Subcutaneous abdominal adipose tissue (tissue), 5 donors: ENCODE results near the gene EFNB2.
A peak's percentile ranks its signal among the peaks of the same experiment; 100 is the strongest.

Source experiments
- H3K27ac ChIP-seq: one replicate; pipeline ENCODE4 v1.7.0; 2013; ENCODE audit warnings: low read depth, mild to moderate bottlenecking, inconsistent platforms, low read length, moderate library complexity
- H3K27me3 ChIP-seq, 5 donors: one replicate each; pipeline ENCODE4 v1.7.0; 2013; ENCODE audit warnings: low read length in 5 of 5, inconsistent platforms in 1 of 5; ENCODE audit not compliant: control insufficient read depth in 5 of 5, insufficient read depth in 4 of 5
- H3K36me3 ChIP-seq, 5 donors: one replicate each; pipeline ENCODE4 v1.7.0; 2013; ENCODE audit warnings: low read length in 5 of 5; ENCODE audit not compliant: control insufficient read depth in 5 of 5, insufficient read depth in 5 of 5
- H3K4me1 ChIP-seq, 5 donors: one replicate each; pipeline ENCODE4 v1.7.0; 2013; ENCODE audit warnings: low read length in 5 of 5, mild to moderate bottlenecking in 3 of 5, moderate library complexity in 1 of 5; ENCODE audit not compliant: control insufficient read depth in 5 of 5, insufficient read depth in 5 of 5
- H3K4me3 ChIP-seq, 5 donors: one replicate each; pipeline ENCODE4 v1.7.0; 2013; ENCODE audit warnings: low read length in 5 of 5, low read depth in 1 of 5
- H3K9ac ChIP-seq, 5 donors: one replicate each; pipeline ENCODE4 v1.7.0; 2013; ENCODE audit warnings: low read length in 5 of 5, mild to moderate bottlenecking in 4 of 5, moderate library complexity in 3 of 5
- H3K9me3 ChIP-seq, 5 donors: one replicate each; pipeline ENCODE4 v1.7.0; 2013; ENCODE audit warnings: low read length in 5 of 5; ENCODE audit not compliant: control insufficient read depth in 5 of 5
- donor health status: healthy.
- donor health status: healthy.
- donor health status: healthy.
- donor health status: healthy.
- donor health status: healthy.

Gene EFNB2

GRCh38 chr13:106475852-106476251 is 59.6 kb downstream of the EFNB2 start:
- Histone ChIP-seq H3K36me3 (no peaks in the 10 kb centered on the region), H3K4me3 (no peak overlapping the region), H3K4me1 (peaks cover 0 to 8% (median 7%) of the 10 kb centered on the region in 5 donors), H3K9ac (no peak overlapping the region), H3K27me3 (no peaks in the 10 kb centered on the region), H3K27ac (no peak overlapping the region), H3K9me3 (no peaks in the 10 kb centered on the region)

- H3K4me1 ChIP-seq = peaks cover 0 to 8% (median 7%) of the 10 kb centered on the region in 5 donors
- H3K36me3 ChIP-seq = no peaks in the 10 kb centered on the region
- H3K27ac ChIP-seq = no peak overlapping the region
- H3K9me3 ChIP-seq = no peaks in the 10 kb centered on the region
- H3K9ac ChIP-seq = no peak overlapping the region
- H3K27me3 ChIP-seq = no peaks in the 10 kb centered on the region
- H3K4me3 ChIP-seq = no peak overlapping the region
Measured at GRCh38 chr13:106474912-106475311, 60.5 kb downstream of the EFNB2 start.

- no peaks in the 10 kb centered on the region for H3K36me3 ChIP-seq
- H3K9me3 ChIP-seq = no peaks in the 10 kb centered on the region
- no peaks in the 10 kb centered on the region for H3K27me3 ChIP-seq
- H3K9ac ChIP-seq = no peak overlapping the region
- H3K4me1 ChIP-seq = peaks cover 0 to 10% (median 7%) of the 10 kb centered on the region in 5 donors
- no peak overlapping the region for H3K4me3 ChIP-seq
- H3K27ac ChIP-seq = no peak overlapping the region
Measured at GRCh38 chr13:106473154-106473553, 62.3 kb downstream of the EFNB2 start.

GRCh38 chr13:106472621-106473020 is 62.8 kb downstream of the EFNB2 start:
- Histone ChIP-seq H3K27ac (no peak overlapping the region), H3K4me3 (no peak overlapping the region), H3K36me3 (no peaks in the 10 kb centered on the region), H3K9ac (no peak overlapping the region), H3K9me3 (no peaks in the 10 kb centered on the region), H3K27me3 (no peaks in the 10 kb centered on the region), H3K4me1 (peaks cover 0 to 14% (median 7%) of the 10 kb centered on the region in 5 donors)

- Histone ChIP-seq H3K9ac (peak overlapping the region in 1 of 5 donors; percentile 35), H3K9me3 (no peaks in the 10 kb centered on the region), H3K4me1 (peaks cover 0 to 14% (median 7%) of the 10 kb centered on the region in 5 donors), H3K27me3 (no peaks in the 10 kb centered on the region), H3K36me3 (no peaks in the 10 kb centered on the region), H3K27ac (no peak overlapping the region), H3K4me3 (peak overlapping the region in 3 of 5 donors; percentile 35 to 52 (median 42))
Measured at GRCh38 chr13:106471957-106472543, 63.4 kb downstream of the EFNB2 start.

GRCh38 chr13:106470576-106470975 is 64.9 kb downstream of the EFNB2 start:
- H3K36me3 ChIP-seq = no peaks in the 10 kb centered on the region
- no peak overlapping the region for H3K27ac ChIP-seq
- no peaks in the 10 kb centered on the region for H3K27me3 ChIP-seq
- no peak overlapping the region for H3K9ac ChIP-seq
- no peaks in the 10 kb centered on the region for H3K9me3 ChIP-seq
- H3K4me3 ChIP-seq = no peak overlapping the region
- H3K4me1 ChIP-seq = peaks cover 0 to 14% (median 7%) of the 10 kb centered on the region in 5 donors

GRCh38 chr13:106468744-106469590 is 66.5 kb downstream of the EFNB2 start:
- no peak overlapping the region for H3K9ac ChIP-seq
- no peaks in the 10 kb centered on the region for H3K27me3 ChIP-seq
- no peak overlapping the region for H3K4me3 ChIP-seq
- peaks cover 0 to 14% (median 7%) of the 10 kb centered on the region in 5 donors for H3K4me1 ChIP-seq
- H3K36me3 ChIP-seq = no peaks in the 10 kb centered on the region
- no peaks in the 10 kb centered on the region for H3K9me3 ChIP-seq
- H3K27ac ChIP-seq = no peak overlapping the region

GRCh38 chr13:106468207-106468606 is 67.3 kb downstream of the EFNB2 start:
- Histone ChIP-seq H3K9me3 (no peaks in the 10 kb centered on the region), H3K4me3 (peak overlapping the region in 4 of 5 donors; percentile 1 to 45 (median 24)), H3K4me1 (peaks cover 0 to 14% (median 7%) of the 10 kb centered on the region in 5 donors), H3K27me3 (no peaks in the 10 kb centered on the region), H3K9ac (no peak overlapping the region), H3K27ac (no peak overlapping the region), H3K36me3 (no peaks in the 10 kb centered on the region)

GRCh38 chr13:106467427-106468122 is 67.9 kb downstream of the EFNB2 start:
- no peak overlapping the region for H3K9ac ChIP-seq
- H3K4me3 ChIP-seq = peak overlapping the region in 1 of 5 donors; percentile 45
- H3K4me1 ChIP-seq = peaks cover 0 to 14% (median 7%) of the 10 kb centered on the region in 5 donors
- H3K9me3 ChIP-seq = no peaks in the 10 kb centered on the region
- no peaks in the 10 kb centered on the region for H3K27me3 ChIP-seq
- H3K27ac ChIP-seq = no peak overlapping the region
- H3K36me3 ChIP-seq = no peaks in the 10 kb centered on the region
